ENCODE results near the gene C6orf89. TPM values are rescaled to one million over a fixed set of nuclear protein-coding genes. Genes with fewer than 3 reads are reported as not detected.

C6orf89 gene
- total RNA-seq, 4 donors from 2014 or later = 58.2 to 89.6 (median 68.9) TPM

GRCh38 chr6:36865835-36866234 is 19.9 kb upstream of the C6orf89 start:
- Histone ChIP-seq H3K27ac (no peak overlapping the region), H3K9me3 (no peaks in the 10 kb centered on the region), H3K36me3 (no peaks in the 10 kb centered on the region), H3K4me1 (peaks cover 31 to 52% of the 10 kb centered on the region in 2 donors), H3K4me3 (replicated peaks in 1 of 3) (no peak overlapping the region), H3K27me3 (no peaks in the 10 kb centered on the region)
- no peak for DNase-seq
- 59 to 66% methylated on average over 2 of the region's 2 CpGs for WGBS, 2 donors
- TF ChIP-seq CTCF (IDR thresholded peaks at IDR 0.05) = no peak
- intact Hi-C loops (cut with DNase I) = no loop called here

GRCh38 chr6:36867471-36868224 is 18.1 kb upstream of the C6orf89 start:
- DNase-seq = peak; percentile 42 to 50
- H3K9me3 ChIP-seq = no peaks in the 10 kb centered on the region
- H3K4me1 ChIP-seq = peaks cover 31 to 54% of the 10 kb centered on the region in 2 donors
- no peak for TF ChIP-seq POLR2A (IDR thresholded peaks at IDR 0.05)
- no peak for TF ChIP-seq CTCF (IDR thresholded peaks at IDR 0.05)
- H3K36me3 ChIP-seq = no peaks in the 10 kb centered on the region
- intact Hi-C loops (cut with DNase I) = no loop called here
- H3K27ac ChIP-seq = peak overlapping the region in 2 of 3 donors; percentile 49 to 55
- WGBS, 2 donors = 45 to 51% methylated on average over 4 of the region's 4 CpGs
- H3K27me3 ChIP-seq = no peaks in the 10 kb centered on the region
- H3K4me3 ChIP-seq (replicated peaks in 1 of 3) = no peak overlapping the region

- no peak for DNase-seq
- intact Hi-C loops (cut with DNase I) = loop anchor here (10.0 kb wide), 1 partner anchor 343 kb away; no protein-coding TSS in a partner anchor
- no peaks in the 10 kb centered on the region for H3K9me3 ChIP-seq
- no peaks in the 10 kb centered on the region for H3K36me3 ChIP-seq
- no peaks in the 10 kb centered on the region for H3K27me3 ChIP-seq
- H3K27ac ChIP-seq = no peak overlapping the region
- TF ChIP-seq CTCF (IDR thresholded peaks at IDR 0.05) = no peak
- no peak for TF ChIP-seq POLR2A (IDR thresholded peaks at IDR 0.05)
- no peak overlapping the region for H3K4me3 ChIP-seq (replicated peaks in 1 of 3)
- 80 to 87% methylated on average over 3 of the region's 3 CpGs for WGBS, 2 donors
- H3K4me1 ChIP-seq = peaks cover 38 to 44% of the 10 kb centered on the region in 2 donors
These were observed 14.1 kb upstream of the C6orf89 start for GRCh38 chr6:36871686-36872085.

GRCh38 chr6:36873115-36873514 is 12.6 kb upstream of the C6orf89 start:
- Histone ChIP-seq H3K27ac (no peak overlapping the region), H3K27me3 (no peaks in the 10 kb centered on the region), H3K36me3 (no peaks in the 10 kb centered on the region), H3K4me1 (peaks cover 27 to 30% of the 10 kb centered on the region in 2 donors), H3K4me3 (replicated peaks in 1 of 3) (no peak overlapping the region), H3K9me3 (no peaks in the 10 kb centered on the region)
- 90 to 92% methylated on average over 1 of the region's 1 CpG for WGBS, 2 donors
- no peak for TF ChIP-seq CTCF (IDR thresholded peaks at IDR 0.05)
- TF ChIP-seq POLR2A (IDR thresholded peaks at IDR 0.05) = no peak
- DNase-seq = no peak
- intact Hi-C loops (cut with DNase I) = loop anchor here (10.0 kb wide), 1 partner anchor 342 kb away; no protein-coding TSS in a partner anchor

Data from thyroid gland (tissue), 4 donors.